WTC11 (cell line): ENCODE data around the gene PPM1K. TPM values are rescaled to one million over a fixed set of nuclear protein-coding genes. Genes with fewer than 3 reads are reported as not detected.
A peak's percentile ranks its signal among the peaks of the same experiment; 100 is the strongest.

Source experiments
- AR ChIP-seq: fragments of 250-450 bp; sonication (Bioruptor Pico); IDR thresholded peaks from 2 replicates; pipeline ENCODE4 v1.9.0; 2021; ENCODE audit warnings: mild to moderate bottlenecking
- ATF2 ChIP-seq: sonication (generic); formaldehyde crosslinking; IDR thresholded peaks from 2 replicates; pipeline ENCODE4 v1.8.1; 2022; ENCODE audit warnings: low read depth, missing genetic modification reagents, borderline replicate concordance
- ATF3 ChIP-seq: sonication (generic); formaldehyde crosslinking; conservative IDR thresholded peaks from 2 replicates; pipeline ENCODE4 v1.8.1; 2022; ENCODE audit warnings: mild to moderate bottlenecking, missing genetic modification reagents
- CBFB ChIP-seq: sonication (generic); formaldehyde crosslinking; IDR thresholded peaks from 2 replicates; pipeline ENCODE4 v1.8.1; 2022; ENCODE audit warnings: mild to moderate bottlenecking, low read depth, missing genetic modification reagents
- E2F4 ChIP-seq: sonication (generic); formaldehyde crosslinking; IDR thresholded peaks from 2 replicates; pipeline ENCODE4 v1.8.1; 2022; ENCODE audit warnings: low read depth, mild to moderate bottlenecking, moderate library complexity, missing genetic modification reagents, borderline replicate concordance
- E2F5 ChIP-seq: sonication (generic); formaldehyde crosslinking; IDR thresholded peaks from 2 replicates; pipeline ENCODE4 v1.8.1; 2022; ENCODE audit warnings: mild to moderate bottlenecking, moderate library complexity, missing genetic modification reagents
- EMX1 ChIP-seq: fragments of 250-450 bp; sonication (Bioruptor Pico); IDR thresholded peaks from 2 replicates; pipeline ENCODE4 v1.8.0; 2021; ENCODE audit warnings: mild to moderate bottlenecking
- ESRRA ChIP-seq: sonication (generic); formaldehyde crosslinking; IDR thresholded peaks from 2 replicates; pipeline ENCODE4 v1.8.1; 2022; ENCODE audit warnings: mild to moderate bottlenecking, missing genetic modification reagents, borderline replicate concordance
- ETV6 ChIP-seq: sonication (generic); formaldehyde crosslinking; IDR thresholded peaks from 2 replicates; pipeline ENCODE4 v1.8.1; 2022; ENCODE audit warnings: mild to moderate bottlenecking, missing genetic modification reagents
- FOXP1 ChIP-seq: sonication (generic); formaldehyde crosslinking; IDR thresholded peaks from 2 replicates; pipeline ENCODE4 v1.8.0; 2022; ENCODE audit warnings: missing genetic modification reagents, mild to moderate bottlenecking, moderate library complexity, borderline replicate concordance
- HMGXB4 ChIP-seq: sonication (generic); formaldehyde crosslinking; IDR thresholded peaks from 2 replicates; pipeline ENCODE4 v1.8.1; 2023; ENCODE audit warnings: mild to moderate bottlenecking, moderate library complexity, missing genetic modification reagents
- JUN ChIP-seq: sonication (generic); formaldehyde crosslinking; IDR thresholded peaks from 2 replicates; pipeline ENCODE4 v1.8.0; 2023; ENCODE audit warnings: mild to moderate bottlenecking, missing genetic modification reagents
- NFATC4 ChIP-seq: fragments of 250-450 bp; sonication (Bioruptor Pico); IDR thresholded peaks from 2 replicates; pipeline ENCODE4 v1.9.0; 2021; ENCODE audit warnings: mild to moderate bottlenecking
- NFE2L1 ChIP-seq: sonication (generic); formaldehyde crosslinking; IDR thresholded peaks from 2 replicates; pipeline ENCODE4 v1.8.1; 2023; ENCODE audit warnings: missing genetic modification reagents
- NR2C2 ChIP-seq: sonication (generic); formaldehyde crosslinking; IDR thresholded peaks from 2 replicates; pipeline ENCODE4 v1.8.0; 2022; ENCODE audit warnings: mild to moderate bottlenecking, missing genetic modification reagents
- NR3C1 ChIP-seq: sonication (generic); formaldehyde crosslinking; conservative IDR thresholded peaks from 2 replicates; pipeline ENCODE4 v1.8.1; 2023; ENCODE audit warnings: low read depth, mild to moderate bottlenecking, missing genetic modification reagents
- PREB ChIP-seq: sonication (generic); formaldehyde crosslinking; IDR thresholded peaks from 2 replicates; pipeline ENCODE4 v1.8.1; 2022; ENCODE audit warnings: mild to moderate bottlenecking, missing genetic modification reagents, moderate library complexity, borderline replicate concordance
- PRRX2 ChIP-seq: fragments of 250-450 bp; sonication (Bioruptor Pico); IDR thresholded peaks from 2 replicates; pipeline ENCODE4 v1.8.0; 2021; ENCODE audit warnings: mild to moderate bottlenecking
- RELA ChIP-seq: sonication (generic); formaldehyde crosslinking; IDR thresholded peaks from 2 replicates; pipeline ENCODE4 v1.8.1; 2022; ENCODE audit warnings: missing genetic modification reagents, mild to moderate bottlenecking, borderline replicate concordance
- STAT6 ChIP-seq: sonication (generic); formaldehyde crosslinking; conservative IDR thresholded peaks from 2 replicates; pipeline ENCODE4 v1.8.1; 2023; ENCODE audit warnings: mild to moderate bottlenecking, low read depth, missing genetic modification reagents, moderate library complexity
- TEAD1 ChIP-seq: sonication (generic); formaldehyde crosslinking; IDR thresholded peaks from 2 replicates; pipeline ENCODE4 v1.8.0; 2022; ENCODE audit warnings: mild to moderate bottlenecking, missing genetic modification reagents
- USF1 ChIP-seq: sonication (generic); formaldehyde crosslinking; IDR thresholded peaks from 2 replicates; pipeline ENCODE4 v1.8.0; 2022; ENCODE audit warnings: mild to moderate bottlenecking, missing genetic modification reagents
- ZNF121 ChIP-seq: sonication (generic); formaldehyde crosslinking; IDR thresholded peaks from 2 replicates; pipeline ENCODE4 v1.8.0; 2023; ENCODE audit warnings: missing genetic modification reagents
- total RNA-seq: library from RNA; stranded (reverse); gene quantifications from 3 replicates; pipeline ENCODE4 v1.2.3, GENCODE V29; 2021

The PPM1K gene
- total RNA-seq, 1 experiment from 2014 or later: 17.0 TPM

- no peak for TF ChIP-seq ATF2
- TF ChIP-seq TEAD1 (CRISPR knock-in tag): no peak; the same call in 1 of the 2 replicates
- no peak for TF ChIP-seq AR (CRISPR knock-in tag)
- TF ChIP-seq RELA (CRISPR knock-in tag): no peak
- no peak for TF ChIP-seq USF1 (CRISPR knock-in tag)
- peak; percentile 62; the same call in 1 of the 2 replicates for TF ChIP-seq E2F5 (CRISPR knock-in tag)
- TF ChIP-seq CBFB (CRISPR knock-in tag): no peak
- 0 out of 2 replicates have a peak, but pooled peaks have one; percentile 32 for TF ChIP-seq FOXP1 (CRISPR knock-in tag)
- no peak for TF ChIP-seq ETV6 (CRISPR knock-in tag)
- no peak for TF ChIP-seq PREB
- no peak for TF ChIP-seq NR3C1 (CRISPR knock-in tag)
- TF ChIP-seq E2F4 (CRISPR knock-in tag): no peak
- TF ChIP-seq EMX1 (CRISPR knock-in tag): no peak
- no peak for TF ChIP-seq NFATC4
- no peak for TF ChIP-seq PRRX2 (CRISPR knock-in tag)
- TF ChIP-seq HMGXB4: no peak; the same call in 1 of the 2 replicates
- no peak for TF ChIP-seq JUN
- TF ChIP-seq ESRRA (CRISPR knock-in tag): no peak
- no peak for TF ChIP-seq NFE2L1 (CRISPR knock-in tag)
- TF ChIP-seq STAT6 (CRISPR knock-in tag): no peak
- no peak for TF ChIP-seq NR2C2 (CRISPR knock-in tag)
- no peak for TF ChIP-seq ATF3 (CRISPR knock-in tag)
- no peak for TF ChIP-seq ZNF121 (CRISPR knock-in tag)
These were observed at the start of gene PPM1K (continued) for GRCh38 chr4:88284439-88285234.
